T1000 (cell line): ENCODE results near the gene KCNIP3.

ENCODE experiments used
- DNase-seq: peaks from one replicate; lab custom pipeline; 2025; ENCODE audit warnings: mixed read lengths; lab: John Stamatoyannopoulos, UW

Gene KCNIP3

DNA sequence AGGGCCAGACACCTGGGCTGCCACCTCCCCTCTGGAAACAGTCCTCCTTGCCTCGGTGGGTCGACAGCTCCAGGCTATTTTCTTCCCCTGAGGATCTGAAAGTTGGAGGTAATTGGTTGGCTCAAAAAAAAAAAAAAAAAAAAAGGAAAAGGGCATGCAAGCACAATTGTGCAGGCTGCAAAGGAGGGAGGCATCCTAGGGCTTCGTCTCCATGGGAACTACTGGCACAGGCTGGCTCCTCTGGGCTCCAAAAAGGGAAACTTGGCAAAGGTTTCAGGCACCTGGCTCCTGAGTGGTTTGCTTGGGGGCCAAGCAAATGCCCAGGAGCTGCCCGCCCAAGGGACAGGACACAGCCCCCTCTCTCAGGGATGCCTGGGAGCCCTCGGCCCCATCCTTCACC lies 1.1 kb upstream of the KCNIP3 start:
- DNase-seq = no peak

DNA sequence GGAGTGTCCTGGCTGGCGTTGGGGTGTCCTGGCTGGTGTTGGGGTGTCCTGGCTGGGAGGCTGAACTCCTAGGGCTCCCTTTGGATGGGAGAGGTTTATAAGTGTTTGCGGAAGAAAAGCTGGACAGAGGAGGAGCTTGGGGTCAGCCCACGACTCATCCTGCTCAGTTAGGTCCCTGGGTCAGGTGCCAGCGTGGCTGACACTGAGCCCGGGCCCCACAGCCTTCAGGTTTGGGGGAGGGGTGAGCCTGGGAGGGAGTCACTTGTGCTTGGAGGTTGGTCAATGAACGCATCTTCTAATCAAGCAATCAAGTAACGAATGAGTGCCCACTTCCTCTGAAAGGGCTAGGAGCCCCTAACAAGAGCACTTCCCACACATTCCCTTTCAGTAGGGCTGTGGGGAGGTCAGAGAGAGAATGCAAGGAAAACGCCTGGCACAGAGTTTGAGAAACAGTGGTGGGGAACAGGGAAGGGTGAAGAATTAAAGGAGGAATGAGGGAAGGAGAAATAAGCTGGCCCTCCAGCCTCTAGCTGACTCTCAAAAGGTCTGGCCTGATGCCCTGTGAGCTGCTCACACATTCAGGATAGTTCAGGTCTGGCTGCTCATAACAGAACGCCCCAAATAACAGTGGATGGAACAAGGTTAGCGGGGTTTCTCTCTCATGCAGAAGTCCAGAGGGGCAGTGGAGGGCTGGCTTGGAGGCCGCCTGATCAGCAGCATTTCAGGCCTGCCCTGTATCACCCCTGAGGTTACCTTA lies 670 bp downstream of the KCNIP3 start:
- DNase-seq = no peak

DNA sequence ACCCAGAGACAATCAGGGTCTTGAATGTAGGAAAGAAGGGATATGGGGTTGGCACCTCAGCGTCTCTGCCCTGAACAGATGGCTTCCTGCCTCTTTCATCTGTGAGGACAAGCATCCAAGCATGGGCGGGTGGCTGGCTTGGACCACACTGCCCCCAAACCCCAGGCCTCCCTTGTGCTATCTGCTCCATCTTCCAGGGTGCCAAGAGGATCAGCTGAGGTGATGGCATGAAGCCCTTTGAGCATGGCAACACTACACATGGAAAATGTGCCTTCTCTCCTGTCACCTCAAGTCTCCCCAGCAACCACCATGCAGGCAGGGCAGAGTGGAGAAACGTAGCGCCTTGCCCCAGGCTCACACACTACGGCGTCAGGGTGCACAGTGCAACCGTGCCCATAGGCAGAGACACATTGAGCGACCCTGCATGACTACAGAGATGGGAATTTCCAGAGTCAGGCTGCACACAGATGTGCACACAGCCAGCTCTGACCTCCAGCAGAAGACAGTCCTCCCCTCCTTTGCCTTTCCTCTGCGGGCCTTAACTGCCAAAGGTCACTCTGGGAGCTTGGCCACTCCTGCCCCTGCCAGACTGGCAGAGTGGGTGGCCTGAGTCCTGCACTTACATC lies 1.5 kb downstream of the KCNIP3 start:
- no peak for DNase-seq

DNA sequence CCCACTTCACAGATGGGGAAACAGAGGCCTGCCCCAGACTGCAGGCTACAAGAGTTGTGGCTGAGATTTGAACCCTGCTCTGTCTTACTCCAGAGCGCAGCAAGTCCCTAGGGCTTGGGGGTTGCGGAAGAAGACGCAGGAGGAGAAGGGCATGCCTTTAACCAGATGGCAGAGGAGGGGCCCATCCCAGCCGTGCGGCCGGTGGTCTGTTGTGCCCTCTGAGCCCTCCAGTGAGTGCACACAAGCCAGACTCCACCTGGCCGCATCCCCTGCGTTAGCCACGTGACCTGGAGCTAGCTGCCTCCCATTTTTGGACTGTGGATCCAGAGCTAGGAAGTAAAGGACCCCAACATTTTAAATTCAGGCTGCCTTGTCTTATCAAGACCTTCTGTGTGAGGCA lies 2.8 kb downstream of the KCNIP3 start:
- DNase-seq = no peak

DNA sequence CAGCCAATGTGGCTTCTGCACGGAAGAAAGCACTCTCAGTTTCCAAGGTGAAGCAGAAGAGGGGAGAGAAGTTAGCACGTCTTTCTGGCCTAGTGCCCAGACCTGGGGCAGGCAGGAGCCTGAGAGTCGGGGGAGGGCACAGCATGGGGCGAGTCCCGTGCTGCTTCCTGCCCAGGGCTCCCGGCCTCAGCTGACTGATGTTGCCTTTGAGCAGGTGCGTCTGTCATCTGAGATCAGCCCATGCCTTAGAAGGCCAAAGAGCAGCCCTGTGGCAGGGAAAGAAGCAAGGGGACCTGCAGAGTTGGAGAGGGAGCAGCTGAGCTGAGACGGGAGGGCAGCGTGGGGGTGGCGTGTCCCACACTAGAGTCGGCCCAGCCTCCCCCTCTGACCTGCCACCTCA lies 3.3 kb downstream of the KCNIP3 start:
- no peak for DNase-seq

DNA sequence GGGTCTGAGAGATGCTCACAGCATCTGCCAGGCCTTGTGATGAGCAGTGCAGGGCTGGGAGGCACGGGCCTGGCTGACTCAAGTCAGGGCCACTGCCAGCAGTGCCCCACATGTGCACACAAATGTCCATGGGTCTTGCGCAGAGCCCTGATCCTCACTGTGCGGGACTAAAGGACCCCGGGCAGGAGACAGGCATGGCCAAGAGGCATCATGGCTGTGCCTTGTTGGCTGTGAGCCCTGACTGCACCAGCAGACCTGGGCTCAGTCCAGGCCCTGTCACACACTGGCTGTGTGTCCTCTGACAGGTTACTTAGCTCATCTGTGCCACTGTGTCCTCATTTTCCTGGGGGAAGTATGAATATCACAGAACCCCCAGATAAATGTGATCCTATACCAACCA lies 4.0 kb downstream of the KCNIP3 start:
- DNase-seq = no peak

DNA sequence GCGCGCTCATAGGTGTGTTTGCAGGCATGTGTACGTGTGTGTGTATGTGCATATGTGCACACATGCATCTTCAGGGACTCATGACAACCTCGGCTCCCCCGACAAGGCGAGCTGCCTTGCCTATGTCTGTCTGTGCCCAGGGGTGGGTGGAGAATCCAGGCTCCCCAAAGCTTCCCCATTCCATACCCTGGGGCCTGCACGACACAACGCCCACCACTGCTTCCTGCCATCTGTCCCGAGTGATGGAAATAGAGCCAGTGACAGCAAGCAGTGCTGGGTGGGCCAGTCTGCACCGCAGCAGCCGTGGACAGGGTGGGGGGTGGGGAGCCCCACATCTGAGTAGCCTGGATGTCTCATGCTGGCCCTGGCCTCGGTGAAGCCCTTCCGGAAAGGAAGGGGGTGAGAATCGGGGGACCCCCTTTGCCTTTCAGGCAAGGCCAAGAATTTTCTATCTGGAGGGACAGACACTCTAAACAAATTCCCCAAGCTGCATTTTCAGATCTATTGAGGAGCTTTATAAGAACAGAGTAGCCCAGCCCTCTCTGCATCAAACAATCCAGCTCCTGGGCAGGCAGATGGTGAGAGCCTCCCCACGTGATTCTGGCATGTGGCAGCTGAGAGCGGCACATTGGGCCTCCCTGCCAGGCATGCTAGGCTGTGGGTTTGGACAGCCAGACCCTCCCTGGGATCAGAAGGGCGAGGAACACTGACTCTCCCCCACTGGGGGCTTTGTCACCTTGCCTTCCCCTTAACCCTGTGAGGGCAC lies 4.9 kb downstream of the KCNIP3 start:
- no peak for DNase-seq

DNA sequence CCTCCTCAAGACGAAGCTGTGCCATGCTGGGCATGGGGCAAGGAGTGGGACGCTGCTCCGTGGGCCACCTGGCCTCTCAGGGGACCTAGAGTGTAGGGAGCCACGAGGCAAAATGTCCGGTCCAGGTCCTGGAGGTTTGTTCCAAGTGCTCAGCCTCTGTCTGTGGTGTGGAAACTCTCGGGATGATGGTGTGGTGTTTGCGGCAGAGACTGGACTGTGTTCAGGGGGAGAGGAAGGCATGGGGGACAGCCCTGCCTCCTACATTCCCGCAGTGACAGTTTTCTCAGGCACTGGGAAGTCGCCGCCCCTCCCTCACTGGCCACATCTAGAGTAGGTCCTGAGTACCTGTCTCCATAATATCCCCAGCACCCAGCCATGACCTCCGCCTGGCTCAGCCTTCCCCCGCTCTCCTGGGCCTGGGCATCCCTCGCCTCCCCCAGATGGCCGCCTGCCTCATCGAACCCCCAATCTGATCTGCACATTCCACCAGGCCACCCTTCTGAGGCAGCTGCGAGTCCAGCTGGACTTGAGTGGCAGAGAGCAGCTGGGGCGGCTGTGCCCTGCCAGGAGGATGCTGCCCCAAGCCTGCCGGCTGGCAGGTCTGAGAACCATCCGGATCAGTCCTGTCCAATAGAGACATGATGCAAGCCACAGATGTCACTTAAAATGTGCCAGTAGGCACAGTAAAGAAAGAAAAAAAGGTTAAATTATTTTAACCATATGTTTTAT lies 6.2 kb downstream of the KCNIP3 start:
- no peak for DNase-seq

DNA sequence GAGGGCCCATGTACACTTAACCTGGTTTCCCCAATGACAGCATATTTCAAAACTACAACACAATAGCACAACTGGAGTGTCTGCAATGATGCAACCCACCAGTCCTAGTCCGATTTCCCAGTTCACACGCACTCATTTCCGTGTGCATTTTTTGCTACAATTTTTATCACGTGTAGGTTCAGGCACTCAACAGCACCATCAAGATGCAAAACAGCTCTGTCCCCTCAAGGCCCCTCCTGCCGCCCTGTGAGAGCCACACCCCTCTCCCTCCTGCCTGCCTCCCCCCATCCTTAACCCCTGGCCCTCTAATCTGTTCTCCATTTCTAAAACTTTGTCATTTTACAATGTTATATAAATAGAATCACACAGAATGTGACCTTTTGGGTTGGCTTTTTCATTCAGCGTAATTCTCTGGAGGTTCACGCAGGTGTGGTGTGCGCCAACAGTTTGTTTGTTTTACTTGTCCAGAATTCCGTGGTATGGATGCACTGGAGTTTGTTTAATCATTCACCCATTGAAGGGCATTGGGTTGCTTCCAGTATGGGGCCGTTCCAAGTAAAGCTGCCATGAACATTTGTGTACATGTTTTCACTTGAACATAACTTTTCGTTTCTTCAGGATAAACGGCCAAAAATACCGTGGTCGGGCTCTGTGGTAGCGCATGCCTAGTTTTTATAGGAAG lies 8.4 kb downstream of the KCNIP3 start:
- no peak for DNase-seq

DNA sequence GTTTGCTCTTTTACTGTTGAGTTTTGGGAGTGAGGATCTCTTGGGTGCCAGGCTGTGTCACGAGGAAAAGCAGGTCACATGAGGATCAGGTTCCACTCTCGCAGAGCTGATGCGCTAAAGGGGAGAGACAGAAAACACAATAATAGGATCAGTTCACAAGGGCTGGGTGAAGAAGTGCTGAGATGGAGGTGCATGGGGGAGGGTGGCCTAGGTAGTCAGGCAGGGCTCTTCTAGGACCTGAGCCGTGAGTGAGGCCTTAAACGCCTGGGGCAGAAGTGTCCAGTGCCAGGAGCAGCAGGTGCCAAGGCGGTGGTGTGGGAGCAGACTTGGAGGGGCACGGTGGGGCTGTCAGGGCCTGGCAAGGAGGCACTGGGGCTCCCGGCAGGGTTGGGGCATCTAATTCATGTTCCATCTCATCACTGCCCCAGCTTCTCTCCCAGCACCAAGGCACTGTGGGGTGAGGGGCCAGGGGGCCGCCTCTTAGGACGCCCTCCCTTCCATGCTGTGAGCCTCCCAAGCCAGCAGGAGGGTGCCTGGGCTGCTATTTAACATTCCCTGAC lies 9.3 kb downstream of the KCNIP3 start:
- no peak for DNase-seq

DNA sequence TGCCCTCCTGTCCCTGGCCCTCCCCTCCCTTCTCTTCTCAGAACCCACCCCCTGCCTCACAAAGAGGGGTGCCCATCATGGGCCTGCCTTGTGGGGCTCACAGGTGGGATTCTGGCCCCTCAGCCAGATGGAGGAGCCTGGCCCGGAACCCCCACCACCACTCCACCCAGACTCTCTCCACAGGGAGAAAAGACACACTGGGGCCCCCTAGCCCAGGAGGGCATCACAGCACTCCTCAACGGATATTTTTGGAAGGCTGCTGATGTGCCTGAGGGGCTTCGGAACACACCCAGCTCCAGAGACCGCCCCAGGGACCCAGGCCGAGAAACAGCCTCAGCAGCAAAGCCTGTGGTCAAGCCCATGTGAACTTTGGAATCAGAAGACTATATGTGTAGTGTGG lies 9.9 kb downstream of the KCNIP3 start:
- no peak for DNase-seq

DNA sequence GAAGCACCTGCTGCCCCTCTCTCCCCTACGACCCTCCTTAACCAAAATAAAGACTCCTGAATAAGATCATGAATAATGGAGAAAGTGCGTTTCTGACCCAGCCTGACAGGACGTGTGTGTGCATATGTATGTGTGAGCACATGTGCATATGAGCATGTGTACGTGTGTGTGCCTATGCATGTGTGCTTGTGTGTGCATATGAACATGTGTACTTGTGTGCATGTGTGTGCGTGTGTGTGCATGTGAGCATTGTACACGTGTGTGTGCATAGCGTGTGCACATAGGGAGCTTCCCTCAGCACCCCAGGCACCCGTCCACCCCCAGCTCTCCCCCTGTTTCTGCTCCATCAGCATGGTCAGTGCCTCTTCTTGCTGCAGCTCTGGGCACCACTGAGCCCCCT lies 10.7 kb downstream of the KCNIP3 start:
- no peak for DNase-seq

DNA sequence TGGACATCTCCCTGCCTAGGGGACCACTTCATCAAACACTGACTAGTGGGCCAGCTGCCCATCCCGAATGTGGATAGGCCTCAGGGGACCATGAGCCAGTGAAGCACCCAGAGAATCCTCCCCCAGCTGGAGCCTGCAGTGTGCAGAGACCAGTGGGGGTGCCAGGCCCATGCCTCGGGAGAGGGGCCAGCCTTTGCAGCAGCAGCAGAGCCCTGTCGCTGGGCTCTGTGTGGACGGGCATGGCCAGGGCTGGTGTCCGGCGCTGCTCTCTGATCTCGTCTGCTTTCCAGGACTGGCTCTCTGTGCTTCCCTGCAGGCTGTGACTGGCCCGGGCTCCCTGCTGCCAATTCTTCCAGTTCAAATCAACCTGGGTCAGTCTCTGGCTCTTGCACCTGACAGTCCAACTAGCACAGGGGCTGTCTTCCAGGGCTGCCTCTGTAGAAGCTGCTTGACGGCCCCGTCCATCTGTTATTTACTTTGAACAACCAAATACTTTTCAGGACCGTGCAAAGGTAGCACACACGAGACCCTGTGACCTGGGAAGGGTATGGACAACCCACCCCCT lies 11.4 kb downstream of the KCNIP3 start:
- no peak for DNase-seq

DNA sequence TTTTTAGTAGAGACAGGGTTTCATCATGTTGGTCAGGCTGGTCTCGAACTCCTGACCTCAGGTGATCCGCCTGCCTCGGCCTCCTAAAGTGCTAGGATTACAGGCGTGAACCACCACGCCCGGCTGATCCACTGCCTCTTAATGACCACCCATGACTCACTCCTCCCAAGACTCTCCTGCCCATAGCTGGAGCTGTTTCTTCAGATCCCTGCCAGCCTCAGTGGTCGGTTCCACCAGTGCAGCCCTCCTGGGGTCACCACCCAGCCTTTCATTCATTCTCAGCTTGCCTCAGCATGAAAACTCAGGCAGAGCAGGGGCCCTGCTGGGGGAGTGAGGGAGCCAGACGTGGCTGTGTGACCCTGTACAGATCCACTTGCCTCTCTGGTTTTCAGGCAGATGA lies 12.5 kb downstream of the KCNIP3 start:
- DNase-seq = no peak

DNA sequence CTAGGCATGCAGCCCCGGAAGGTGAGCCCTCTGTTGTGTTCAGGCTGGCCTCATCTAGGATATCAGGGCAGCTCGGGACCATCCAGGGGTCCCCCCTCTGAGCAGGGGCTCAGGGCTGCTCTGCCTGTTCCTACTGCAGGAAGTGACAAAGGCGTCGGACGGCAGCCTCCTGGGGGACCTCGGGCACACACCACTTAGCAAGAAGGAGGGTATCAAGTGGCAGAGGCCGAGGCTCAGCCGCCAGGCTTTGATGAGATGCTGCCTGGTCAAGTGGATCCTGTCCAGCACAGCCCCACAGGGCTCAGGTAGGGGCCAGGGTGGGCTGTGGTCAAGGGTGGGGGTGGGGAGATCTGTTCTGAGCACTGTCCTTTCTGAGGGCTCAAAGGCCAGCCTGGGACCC lies 13.1 kb downstream of the KCNIP3 start:
- no peak for DNase-seq

DNA sequence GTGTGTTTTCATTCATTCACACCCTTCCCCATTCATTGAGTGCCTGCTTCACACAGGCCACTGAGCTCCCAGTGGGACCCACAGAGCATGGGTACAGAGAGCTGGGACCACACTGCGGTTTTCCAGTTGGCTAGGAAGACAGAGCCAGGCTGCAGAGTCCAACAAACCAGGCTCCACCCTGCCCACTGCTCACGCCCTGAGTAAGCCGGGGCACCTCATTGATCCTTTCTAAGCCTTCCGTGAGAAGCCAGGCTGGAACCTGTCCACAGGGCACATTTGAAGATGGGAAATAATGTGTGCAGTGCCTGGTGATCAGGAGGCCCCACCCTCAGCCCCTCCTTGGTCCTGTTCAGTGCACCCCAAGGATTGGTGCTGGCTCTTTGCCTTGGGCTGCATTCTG lies 13.5 kb downstream of the KCNIP3 start:
- DNase-seq = no peak

DNA sequence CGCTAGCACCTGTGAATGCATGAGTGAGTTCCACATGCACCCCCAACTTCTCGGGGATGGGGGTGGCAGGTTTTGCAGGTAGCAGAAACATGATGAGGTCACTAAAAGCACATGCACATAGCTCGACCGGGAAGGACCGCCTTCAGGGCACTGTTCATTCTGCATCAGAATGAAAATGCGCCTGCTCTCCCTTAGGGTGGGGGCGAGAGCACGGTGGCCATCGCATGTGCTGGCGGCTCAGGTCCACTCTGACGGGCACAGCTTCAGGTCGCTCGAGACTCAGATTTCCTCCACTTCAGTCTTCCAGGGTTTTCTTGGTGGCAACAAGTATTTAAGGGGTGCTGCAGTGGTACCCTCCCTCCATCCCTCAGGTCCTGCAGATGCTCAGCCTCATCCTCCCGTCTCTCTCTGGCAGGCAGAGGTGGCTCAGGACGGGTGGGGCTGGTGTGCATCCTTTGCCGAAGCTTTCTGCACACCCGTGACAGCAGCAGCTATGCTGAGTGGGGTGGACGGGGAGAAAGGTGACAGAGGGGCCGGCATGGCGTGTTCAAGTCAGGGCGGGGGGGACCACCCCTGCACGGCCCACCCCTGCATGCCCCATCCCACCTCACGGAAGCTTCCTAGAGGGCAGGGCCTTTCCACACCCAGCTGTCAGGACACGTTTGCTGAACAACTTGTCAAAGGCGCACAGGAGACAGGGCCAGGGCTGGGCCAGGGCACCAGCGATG lies 14.8 kb downstream of the KCNIP3 start:
- no peak for DNase-seq

DNA sequence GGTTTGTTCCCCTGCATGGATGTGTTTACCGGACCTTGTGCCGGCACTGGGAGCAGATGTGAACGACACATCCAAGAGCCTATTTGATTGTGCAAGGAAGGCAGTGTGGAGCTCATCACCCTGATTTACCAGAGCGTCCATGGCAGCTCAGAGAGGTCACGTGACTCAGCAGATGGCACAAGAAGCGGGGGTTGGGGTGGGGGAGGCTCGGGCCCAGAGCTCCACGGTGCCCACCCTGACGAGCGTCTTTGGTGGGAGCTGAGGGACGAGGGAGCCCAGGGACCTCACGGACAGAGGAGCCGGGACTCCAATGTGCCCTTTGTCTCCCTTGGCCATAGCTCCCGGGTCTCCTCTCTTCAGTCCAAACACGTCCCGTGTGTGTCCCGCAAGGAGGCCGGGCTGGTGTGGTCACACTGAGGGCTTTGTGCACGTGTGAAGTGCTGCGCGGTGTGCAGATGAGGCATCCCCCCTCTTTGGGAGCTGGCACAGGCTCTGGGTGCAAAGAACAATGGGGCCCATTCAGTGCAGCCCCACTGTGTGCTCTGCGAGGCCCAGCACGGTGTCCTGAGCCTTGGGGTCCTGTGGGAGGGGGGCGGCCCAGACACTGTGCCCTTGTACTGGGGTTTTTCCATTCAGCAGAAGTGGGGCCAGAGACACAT lies 15.5 kb downstream of the KCNIP3 start:
- DNase-seq = no peak

DNA sequence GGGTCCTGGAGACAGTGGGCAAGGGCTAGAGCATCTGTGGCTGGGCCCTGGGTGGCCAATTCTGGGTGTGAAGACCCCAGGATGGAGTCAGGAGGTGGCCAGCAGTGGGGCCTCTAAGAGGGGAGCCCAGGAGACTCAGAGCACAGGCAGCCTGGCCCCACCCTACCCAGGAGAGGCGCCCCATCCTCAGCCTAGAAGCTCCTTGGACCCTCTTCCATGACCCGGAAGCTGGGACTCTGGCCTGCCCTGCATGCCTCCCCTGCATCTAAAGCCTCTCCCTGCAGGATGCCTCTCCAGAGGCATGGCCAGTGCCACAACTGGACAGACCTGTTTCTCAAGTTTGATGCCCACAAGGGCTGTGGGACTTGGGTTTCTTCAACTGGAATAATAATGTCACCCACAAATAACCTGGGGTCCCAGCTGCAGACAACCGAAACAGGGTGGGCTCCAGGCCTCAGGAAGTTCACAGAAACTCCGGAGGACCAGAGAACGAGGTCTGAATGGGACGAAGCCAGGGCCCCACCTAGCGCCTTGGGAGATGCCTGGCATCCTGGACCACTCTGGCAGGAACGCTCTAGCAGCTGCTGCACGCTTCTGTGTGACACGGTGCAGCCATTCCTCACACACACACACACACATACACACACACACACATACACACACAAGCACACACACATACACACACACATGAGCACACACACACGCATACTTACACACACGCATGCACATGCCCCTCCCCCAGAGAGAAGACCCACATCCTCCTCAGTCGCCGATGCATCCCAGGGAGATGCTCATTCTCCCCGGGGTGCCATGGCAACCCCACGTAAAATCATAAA lies 16.4 kb downstream of the KCNIP3 start:
- DNase-seq = no peak
